ENCODE measurements around the gene WDFY3.

The WDFY3 gene

GRCh38 chr4:84966382-84967242 lies at the start of gene WDFY3:
Gene WDFY3, minus strand, starts transcription at chr4:84966690. Its CDS starts 106,099 bp downstream, at chr4:84860591.
- DNase-seq, result peak; percentile 84

- peak; percentile 76 for DNase-seq
These were observed 39.4 kb upstream of the WDFY3 start for GRCh38 chr4:85005865-85006377.

GRCh38 chr4:85000343-85000742 lies 33.9 kb upstream of the WDFY3 start:
- no peak for DNase-seq

GRCh38 chr4:84995386-84995785 lies 28.9 kb upstream of the WDFY3 start:
- no peak for DNase-seq

GRCh38 chr4:84994280-84994679 lies 27.8 kb upstream of the WDFY3 start:
- DNase-seq, result no peak

- DNase-seq, result peak; percentile 58
These were observed 19.5 kb upstream of the WDFY3 start for GRCh38 chr4:84985952-84986351.

- no peak for DNase-seq
These were observed 10.9 kb upstream of the WDFY3 start for GRCh38 chr4:84977396-84977795.

- DNase-seq, result no peak
These were observed 7.4 kb upstream of the WDFY3 start for GRCh38 chr4:84973856-84974255.

GRCh38 chr4:84971319-84971932 lies 4.9 kb upstream of the WDFY3 start:
- peak; percentile 46 for DNase-seq

GRCh38 chr4:84968925-84969324 lies 2.4 kb upstream of the WDFY3 start:
- DNase-seq, result no peak

GRCh38 chr4:84967243-84967690 lies 777 bp upstream of the WDFY3 start:
- peak; percentile 14 for DNase-seq

- DNase-seq, result peak; percentile 12
These were observed 723 bp downstream of the WDFY3 start for GRCh38 chr4:84965553-84966381.

- no peak for DNase-seq
These were observed 1.4 kb downstream of the WDFY3 start for GRCh38 chr4:84964995-84965552.

GRCh38 chr4:84962102-84962501 lies 4.4 kb downstream of the WDFY3 start:
- no peak for DNase-seq

GRCh38 chr4:84958434-84958833 lies 8.1 kb downstream of the WDFY3 start:
- DNase-seq, result no peak

- DNase-seq, result no peak
These were observed 8.7 kb downstream of the WDFY3 start for GRCh38 chr4:84957514-84958420.

GRCh38 chr4:84956014-84956413 lies 10.5 kb downstream of the WDFY3 start:
- no peak for DNase-seq

GRCh38 chr4:84954982-84955567 lies 11.4 kb downstream of the WDFY3 start:
- DNase-seq, result no peak

- no peak for DNase-seq
These were observed 13.7 kb downstream of the WDFY3 start for GRCh38 chr4:84952776-84953175.

- DNase-seq, result peak; percentile 50
These were observed 14.5 kb downstream of the WDFY3 start for GRCh38 chr4:84952004-84952403.

- no peak for DNase-seq
These were observed 18.4 kb downstream of the WDFY3 start for GRCh38 chr4:84948056-84948455.
